GM21576 (cell line): ENCODE measurements around the gene SPRED2.
A peak's percentile ranks its signal among the peaks of the same experiment; 100 is the strongest.
"Not testable (repeated sequence)": the region's sequence is repeated elsewhere in the genome, so short reads cannot be mapped to it uniquely, and the experiment has no call there.

Experiments used
- ATAC-seq: cut with Tn5 transposase; IDR thresholded peaks from one replicate; pipeline ENCODE4 v1.9.1; 2021; ENCODE audit warnings: mild to moderate bottlenecking, moderate library complexity; ENCODE audit not compliant: unreplicated experiment

The SPRED2 gene

DNA sequence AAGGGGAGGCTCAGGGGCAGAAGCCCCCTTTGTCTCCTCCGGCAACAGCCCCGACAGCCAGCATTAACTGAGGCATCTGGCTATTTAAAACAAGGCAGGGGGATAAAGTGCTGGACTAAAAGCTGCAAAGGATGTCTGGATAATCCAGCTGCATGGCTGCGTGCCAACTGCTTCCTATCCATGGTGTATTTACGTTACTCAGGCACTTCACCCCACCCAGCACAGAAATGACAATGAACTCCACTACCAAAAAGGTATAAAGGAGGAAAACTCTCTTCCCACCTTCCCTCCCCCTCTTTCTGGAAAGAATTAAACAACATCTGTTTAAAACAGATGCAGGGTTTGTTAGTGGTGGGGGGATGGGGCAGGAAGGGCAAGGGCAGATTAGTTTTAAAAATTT, 82.5 kb downstream of the SPRED2 start:
- ATAC-seq, result no peak

DNA sequence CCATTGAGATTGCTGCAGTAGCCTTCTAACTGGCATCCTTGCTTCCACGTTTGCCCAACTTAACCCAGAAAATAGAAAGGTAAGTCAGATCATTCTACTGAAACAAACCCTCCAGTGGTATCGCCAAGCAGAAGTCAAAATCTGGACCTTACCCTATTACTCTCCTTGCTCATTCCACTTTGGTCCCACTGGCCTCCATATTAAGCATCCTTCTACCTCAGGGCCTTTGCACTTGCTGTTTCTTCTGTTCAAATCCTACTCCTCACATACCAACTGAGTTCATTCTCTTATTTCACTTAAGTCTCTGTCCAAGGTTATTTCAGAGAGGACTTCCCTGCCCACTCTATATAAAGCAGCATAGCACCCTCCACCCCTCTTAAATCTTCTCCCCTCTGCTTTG, 84.5 kb downstream of the SPRED2 start:
- ATAC-seq, result no peak

DNA sequence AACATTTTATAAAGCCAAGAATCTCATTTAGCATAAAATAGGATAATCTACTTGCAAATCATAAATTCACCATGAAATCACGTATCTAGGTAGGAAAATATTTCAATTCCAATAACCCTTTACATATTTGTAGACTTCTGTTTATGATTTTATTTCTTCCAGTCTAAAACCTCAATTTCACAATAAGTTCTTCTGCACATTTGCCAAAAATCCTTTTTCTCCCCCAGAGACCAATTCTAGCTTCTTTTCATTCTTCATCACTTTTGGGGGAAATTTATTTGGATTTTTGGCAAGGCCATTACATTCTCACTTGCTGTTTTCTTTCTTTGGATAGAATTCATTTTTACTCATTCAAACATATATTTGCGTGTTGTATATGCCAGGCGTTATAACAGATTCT, 86.8 kb downstream of the SPRED2 start:
- ATAC-seq, result no peak

DNA sequence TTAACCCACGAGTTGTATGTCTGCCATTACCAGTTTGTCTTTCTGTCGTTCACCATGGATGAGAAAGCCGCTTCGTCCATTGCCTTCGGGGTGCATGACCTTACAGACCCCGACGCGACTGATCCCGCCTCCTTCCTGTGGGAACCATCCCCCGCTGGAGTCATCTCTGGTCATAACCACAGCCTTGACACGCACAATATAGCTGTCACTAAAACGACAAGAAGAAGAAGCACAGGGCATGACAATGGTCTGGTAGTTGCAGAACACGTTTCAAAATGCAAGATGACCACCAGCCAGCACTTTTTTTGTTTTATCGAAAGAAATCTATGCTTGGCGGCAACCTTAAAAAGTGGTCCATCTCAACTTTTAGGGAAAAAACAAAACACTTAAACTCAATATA, 87.7 kb downstream of the SPRED2 start:
- ATAC-seq, result no peak

DNA sequence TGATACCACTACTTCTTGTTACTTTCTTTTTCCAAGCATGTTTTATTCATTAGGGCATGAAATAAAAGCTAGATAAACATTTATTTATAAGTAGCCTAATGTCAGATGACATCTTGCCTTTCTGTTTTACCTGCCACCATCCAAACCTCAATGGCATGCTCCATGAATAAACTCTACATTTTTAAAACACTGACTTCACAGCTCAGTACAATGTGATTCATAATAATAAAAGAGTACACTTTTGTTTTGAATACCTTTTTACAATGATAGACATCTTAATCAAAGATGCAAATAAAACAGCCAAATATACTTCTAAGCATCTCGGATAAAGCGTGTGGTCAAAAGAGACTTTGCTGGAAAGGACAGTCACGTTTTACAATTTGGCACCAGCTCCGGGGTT, 88.2 kb downstream of the SPRED2 start:
- ATAC-seq, result no peak

DNA sequence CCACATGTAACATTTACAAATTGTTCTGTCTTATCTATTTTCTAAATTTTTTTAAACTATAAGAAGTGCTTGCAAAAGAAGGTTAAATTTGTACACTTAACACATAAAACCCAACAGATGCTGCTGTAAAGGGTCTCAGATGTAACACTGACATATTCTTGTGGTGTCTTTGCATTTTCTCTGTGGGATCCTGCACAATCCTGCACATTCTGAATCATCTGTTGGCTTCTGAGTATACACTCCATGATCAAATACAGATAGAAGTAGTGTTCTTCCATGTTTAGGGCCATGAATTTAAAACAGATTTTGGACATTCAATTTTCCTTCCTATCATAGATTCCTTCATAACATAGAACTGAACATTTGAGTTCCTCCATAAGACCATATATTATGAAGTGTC, 89.0 kb downstream of the SPRED2 start:
- no peak for ATAC-seq

DNA sequence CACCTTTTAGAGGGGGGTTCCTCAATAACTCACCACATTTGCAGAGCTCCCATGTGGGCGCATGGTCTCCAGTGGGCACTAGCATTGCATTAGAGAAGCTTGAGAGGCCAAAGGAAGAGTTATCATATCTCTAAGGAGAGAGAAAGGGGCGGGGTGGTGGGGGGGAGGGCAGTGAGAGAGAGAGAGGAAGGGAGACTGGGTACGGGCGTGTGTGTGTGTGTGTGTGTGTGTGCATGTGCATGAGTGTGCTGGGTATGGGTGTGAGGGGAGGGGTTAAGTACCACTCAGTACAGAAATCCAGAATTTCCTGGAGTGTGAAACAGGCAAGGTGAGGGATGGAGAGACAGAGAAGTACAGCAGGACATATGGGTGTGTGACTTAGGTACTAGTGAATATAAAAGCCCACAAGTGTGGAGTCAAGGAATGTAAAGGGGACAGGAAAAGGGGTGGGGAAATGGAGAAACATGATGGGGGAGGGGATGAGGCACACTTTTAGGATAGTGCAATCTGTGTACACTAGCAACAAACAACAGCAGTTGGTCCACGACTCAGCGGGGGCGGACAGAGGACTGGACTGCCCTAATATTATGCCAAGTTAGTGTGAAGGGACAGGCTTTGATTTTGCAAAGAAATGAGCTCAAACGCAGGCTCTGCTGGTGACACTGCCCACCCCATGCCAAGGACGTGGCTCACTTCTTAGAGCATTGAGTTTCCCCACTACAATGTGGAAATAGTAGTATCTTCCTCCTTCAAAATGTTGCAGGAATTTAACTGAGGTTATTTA, 91.3 kb downstream of the SPRED2 start:
- ATAC-seq, result no peak

DNA sequence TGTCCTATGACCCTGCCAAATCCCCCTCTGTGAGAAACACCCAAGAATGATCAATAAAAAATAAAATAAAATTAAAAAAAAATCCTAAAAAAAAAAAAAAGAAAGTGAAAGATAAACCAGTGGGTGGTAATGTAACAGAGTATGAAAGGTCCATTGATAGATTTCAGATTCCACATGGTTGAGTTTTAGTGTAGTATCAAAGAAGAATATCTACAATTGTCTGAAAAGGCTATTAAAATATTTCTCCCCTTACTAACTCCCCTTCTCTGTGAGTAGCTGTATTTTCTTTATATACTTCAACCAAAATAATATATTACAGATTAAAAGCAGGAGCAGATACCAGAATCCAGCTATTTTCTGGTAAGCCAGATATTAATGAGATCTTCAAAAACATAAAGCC, 92.8 kb downstream of the SPRED2 start:
- no peak for ATAC-seq

DNA sequence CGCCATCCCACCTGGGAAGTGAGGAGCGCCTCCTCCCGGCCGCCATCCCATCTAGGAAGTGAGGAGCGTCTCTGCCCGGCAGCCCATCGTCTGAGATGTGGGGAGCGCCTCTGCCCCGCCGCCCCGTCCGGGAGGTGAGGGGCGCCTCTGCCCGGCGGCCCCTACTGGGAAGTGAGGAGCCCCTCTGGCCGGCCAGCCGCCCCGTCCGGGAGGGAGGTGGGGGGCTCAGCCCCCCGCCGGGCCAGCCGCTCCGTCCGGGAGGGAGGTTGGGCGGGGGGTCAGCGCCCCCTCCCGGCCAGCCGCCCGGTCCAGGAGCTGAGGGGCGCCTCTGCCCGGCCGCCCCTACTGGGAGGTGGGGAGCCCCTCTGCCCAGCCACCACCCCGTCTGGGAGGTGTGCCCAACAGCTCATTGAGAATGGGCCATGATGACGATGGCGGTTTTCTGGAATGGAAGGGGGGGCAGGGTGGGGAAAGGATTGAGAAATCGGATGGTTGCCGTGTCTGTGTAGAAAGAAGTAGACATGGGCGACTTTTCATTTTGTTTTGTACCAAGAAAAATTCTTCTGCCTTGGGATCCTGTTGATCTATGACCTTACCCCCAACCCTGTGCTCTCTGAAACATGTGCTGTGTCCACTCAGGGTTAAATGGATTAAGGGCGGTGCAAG, 93.4 kb downstream of the SPRED2 start:
- not testable (repeated sequence) for ATAC-seq

DNA sequence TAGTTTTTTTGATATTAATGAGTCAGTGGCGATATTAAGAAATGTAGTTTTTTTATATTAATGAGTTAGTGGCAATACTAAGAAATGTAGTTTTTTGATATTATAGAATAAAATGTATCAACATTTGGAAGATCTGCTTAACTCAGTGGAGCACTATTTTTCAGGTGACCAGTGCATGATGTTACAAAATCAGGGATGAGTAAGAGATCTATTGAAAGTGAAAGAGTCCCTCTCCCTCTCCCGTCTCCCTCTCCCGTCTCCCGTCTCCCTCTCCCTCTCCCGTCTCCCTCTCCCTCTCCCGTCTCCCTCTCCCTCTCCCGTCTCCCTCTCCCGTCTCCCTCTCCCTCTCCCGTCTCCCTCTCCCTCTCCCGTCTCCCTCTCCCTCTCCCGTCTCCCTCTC, 94.5 kb downstream of the SPRED2 start:
- ATAC-seq, result not testable (repeated sequence)

DNA sequence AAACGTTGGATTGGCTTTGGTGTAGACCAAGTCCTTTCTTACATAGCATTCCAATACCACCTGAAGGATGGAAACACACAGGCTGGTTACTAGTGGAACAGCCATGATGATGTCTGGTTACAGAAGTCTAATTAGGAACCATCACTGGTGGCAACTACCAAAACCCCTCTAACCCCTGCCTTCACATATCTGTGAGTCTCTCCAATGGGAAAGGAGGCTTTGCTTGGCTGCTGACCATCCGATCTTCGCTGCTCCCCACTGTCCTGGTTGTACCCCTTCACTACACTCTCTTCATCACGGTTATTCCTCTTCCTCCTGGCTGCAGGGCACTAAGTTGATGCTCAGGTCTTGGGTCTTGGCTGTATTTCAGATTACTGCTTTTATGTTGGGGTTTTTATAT, 97.7 kb downstream of the SPRED2 start:
- no peak for ATAC-seq

DNA sequence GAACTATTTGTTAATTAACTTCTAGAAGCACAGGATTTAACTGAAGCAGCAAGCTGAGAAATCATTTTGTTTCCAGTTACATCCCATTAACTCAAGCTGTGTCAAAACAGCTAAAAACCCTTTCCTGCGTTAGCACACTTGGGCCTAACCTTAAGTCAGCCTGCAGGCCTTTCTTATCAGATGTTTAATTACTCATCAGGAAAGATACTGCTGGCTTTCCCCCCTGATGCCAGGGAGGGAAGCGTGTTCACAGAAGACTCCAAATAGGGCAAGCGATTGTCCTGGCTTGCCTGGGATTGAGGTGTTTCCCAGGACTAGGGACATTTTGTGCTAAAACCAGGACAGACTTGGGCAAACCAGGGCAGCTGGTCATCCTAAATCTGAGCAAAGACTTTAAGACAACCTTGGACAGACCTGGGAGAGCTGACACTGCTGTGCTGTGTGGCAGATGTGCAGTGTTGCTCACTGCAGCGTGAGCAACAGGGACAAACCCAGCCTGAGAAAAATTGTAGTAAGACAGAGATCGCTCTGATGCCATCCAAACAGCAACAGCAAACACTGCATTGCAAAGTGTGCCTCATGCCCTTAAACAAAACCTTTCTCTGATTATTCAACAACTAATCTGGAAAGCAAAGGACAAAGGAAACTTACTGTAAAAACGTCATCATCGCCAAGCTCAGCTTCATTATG, 100.9 kb downstream of the SPRED2 start:
- no peak for ATAC-seq

DNA sequence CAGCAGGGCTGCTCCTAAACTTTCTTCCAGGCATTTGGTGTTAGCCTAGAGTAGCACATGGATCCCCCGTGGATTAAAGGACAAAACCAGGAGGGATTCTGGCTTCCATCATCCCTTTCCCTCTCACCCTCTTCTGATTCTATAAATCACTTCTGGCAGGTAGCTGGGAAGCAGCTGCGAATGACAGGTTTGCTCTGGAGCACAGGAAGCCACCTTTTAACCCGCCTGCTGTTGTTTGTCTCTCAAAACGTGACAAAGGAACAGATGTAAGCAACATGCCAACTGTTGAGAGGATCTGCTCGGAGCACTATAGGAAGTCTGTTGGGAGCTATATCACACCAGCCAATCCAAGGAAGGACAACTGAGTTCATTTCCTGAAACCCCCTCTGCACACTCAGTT, 102.9 kb downstream of the SPRED2 start:
- ATAC-seq, result no peak

DNA sequence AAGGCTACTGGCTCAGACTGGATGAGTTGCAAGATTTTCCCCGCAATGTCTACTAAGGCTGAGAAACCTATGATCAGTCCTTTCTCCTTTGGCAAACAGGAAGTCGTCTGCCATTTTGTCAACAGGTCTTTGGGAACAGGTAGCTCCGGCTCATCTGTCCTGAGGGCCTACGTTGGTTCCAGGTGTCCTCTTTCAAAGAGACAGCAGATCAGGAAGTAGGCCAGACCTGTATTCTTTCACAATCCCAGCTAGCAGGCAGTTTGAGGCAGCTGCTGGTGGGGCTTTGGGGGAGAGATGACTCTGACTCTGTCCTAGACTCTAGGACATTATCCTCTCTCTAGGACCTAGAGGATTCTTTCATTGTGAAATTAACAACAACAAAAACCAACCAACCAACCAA, 106.1 kb downstream of the SPRED2 start:
- ATAC-seq, result no peak

DNA sequence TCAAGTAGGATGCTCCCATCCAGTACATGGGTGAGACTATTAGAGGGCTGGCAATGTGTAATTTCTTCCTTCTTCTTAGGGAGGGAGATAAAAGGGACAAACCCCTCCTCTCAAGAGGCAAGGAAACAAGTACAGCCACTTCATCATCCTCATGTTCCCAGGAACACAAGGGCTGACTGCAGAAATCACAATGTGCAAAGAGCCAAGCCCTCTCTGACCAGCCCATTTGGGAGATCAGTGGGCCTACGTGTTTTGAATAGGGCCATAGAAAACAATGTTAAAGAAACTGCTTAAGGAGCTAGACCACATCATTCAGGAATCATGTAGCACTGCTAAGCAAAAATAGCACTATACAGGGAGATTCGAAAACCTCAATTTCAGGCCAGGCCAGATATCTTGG, 107.3 kb downstream of the SPRED2 start:
- no peak for ATAC-seq

DNA sequence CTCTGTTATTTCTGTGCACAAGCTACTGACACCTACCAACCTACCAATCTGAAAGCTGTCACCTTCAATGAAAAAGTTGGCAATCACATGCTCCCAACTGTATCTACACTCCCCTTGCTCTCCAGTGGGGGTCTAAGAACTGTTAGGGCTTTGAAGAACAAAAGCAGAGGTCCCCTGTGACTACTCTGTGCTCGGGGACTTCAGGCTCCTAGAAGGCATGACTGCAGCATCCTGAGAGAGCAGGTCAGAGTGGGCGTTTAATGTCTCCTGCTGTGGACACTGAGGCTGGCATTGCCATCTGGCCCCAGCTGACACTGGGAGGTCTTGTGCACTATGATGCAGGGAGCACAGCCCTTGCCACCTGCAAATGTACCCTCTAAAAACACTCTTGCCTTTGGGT, 111.5 kb downstream of the SPRED2 start:
- ATAC-seq, result no peak

DNA sequence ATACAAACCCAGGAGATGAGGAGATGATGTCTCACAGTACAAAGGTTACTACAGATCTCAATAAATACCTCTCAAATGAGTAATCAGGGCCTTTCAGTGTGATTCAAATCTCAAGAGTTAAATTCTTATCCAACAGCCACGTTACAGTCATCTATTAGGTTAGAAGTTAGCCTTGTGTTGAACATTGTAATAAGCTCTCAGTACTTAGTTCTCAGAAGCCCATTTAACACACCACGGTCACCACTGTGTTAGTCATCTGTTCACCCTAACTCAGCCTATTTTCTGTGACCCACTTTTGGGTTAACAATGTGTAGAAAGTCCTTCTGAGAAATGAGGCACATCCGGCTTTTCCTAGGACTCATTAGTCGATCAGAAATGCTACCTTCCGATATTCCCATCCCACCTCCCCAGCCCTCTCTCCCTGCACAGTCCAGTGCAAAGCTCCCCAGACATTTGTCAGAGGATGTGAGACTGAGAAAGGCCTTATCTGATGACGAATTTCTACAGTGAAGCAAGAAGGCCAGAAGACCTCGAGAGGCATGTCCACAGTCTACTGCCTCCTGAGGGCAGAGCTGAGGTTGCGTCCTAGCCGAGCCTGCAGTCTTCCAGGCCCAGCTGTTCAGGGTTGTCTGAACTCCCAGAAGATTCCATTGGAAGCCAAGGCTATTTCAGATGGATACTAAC, 112.2 kb downstream of the SPRED2 start:
- peak; percentile 45 for ATAC-seq

DNA sequence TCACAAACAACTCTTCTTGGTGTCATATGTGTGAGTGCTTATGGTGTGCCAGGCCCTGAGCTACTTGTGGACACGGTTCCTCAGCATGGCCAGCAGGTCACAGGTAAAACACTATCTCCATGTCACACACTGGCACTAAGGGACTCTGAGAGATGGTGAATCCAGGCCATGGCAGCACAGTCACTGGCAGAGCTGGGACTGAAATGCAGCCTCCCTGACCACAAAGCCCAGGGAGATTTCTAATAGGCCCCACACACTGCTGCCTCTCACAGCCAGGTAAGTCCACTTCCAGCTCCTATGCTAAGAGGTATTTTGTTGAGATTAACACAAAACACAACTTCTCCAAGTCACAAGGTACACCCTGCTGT, 112.7 kb downstream of the SPRED2 start:
- no peak for ATAC-seq

DNA sequence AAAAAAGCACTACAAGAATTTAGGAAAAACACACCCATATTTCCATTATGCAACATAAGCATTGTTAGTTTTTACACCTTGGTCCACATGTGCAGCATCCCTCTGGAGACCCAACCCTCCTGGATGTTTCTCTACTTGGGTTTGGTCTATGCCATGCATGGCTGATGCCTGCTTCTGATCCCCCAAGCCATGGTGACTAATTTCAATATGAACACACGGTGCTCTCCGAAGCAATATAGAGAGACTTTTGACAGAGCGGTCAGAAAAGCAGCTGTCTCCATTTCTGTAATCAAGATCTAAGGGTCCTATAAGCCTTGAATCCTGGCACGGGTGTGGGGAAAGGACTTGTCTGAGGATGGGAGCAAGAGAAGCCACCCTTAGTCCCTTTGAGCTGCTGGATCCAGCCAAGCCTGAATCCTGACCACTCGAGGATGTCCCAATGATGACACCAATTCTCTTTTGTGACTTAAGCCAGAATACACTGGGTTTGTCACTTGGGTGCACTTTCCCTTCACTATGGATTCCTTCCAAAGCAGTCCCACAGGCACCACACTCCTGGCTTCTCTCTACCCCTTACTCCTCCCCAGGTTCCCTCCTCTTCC, 113.2 kb downstream of the SPRED2 start:
- no peak for ATAC-seq

DNA sequence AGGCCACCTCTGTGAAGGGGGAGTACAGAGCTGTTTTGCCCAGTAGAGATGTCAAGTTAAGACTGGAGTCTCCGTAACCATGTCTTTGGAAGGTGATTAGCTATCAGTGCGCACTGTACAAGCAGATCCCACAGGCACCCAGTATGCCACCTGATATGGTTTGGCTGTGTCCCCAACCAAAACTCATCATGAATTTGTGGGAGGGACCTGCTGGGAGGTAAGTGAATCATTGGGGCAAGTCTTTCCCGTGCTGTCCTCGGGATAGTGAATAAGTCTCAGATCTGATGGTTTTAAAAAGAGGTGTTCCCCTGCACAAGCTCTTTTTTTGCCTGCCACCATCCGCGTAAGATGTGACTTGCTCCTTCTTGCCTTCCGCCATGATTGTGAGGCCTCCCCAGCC, 114.6 kb downstream of the SPRED2 start:
- ATAC-seq, result no peak

DNA sequence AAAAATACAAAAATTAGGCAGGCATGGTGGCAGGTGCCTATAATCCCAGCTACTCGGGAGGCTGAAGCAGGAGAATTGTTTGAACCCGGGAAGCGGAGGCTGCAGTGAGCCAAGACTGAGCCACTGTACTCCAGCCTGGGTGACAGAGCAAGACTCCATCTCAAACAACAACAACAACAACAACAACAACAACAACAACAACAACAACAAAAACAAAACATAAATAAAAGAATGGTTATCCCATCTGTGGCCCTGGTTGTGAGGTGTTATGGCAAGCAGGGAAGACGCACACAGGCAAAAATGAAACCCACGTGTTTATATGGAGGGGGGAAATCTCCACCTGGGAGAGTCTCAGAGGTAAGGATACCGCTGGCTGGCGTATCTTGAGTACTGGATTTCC, 115.0 kb downstream of the SPRED2 start:
- not testable (repeated sequence) for ATAC-seq
